8988T (cell line): Measurements from ENCODE around the gene AADAT.
"Not testable (repeated sequence)": the region's sequence is repeated elsewhere in the genome, so short reads cannot be mapped to it uniquely, and the experiment has no call there.

Experiments
- DNase-seq: peaks from one replicate; pipeline ENCODE4 v3.0.0; 2011

The AADAT gene

GRCh38 chr4:170089668-170090351 lies at the start of gene AADAT:
Gene AADAT, minus strand, starts transcription at chr4:170089956. Its CDS starts 266 bp downstream, at chr4:170089690.
- peak; percentile 77 for DNase-seq

GRCh38 chr4:170138580-170139194 lies 48.9 kb upstream of the AADAT start:
- DNase-seq, result peak; percentile 20

GRCh38 chr4:170137927-170138326 lies 48.2 kb upstream of the AADAT start:
- no peak for DNase-seq

GRCh38 chr4:170137466-170137865 lies 47.7 kb upstream of the AADAT start:
- DNase-seq, result no peak

GRCh38 chr4:170134821-170135220 lies 45.1 kb upstream of the AADAT start:
- no peak for DNase-seq

GRCh38 chr4:170128219-170128804 lies 38.6 kb upstream of the AADAT start:
- no peak for DNase-seq

GRCh38 chr4:170127758-170128157 lies 38.0 kb upstream of the AADAT start:
- DNase-seq, result no peak

GRCh38 chr4:170124406-170124805 lies 34.6 kb upstream of the AADAT start:
- DNase-seq, result no peak

GRCh38 chr4:170122252-170122651 lies 32.5 kb upstream of the AADAT start:
- no peak for DNase-seq

- DNase-seq, result no peak
Measured at GRCh38 chr4:170114636-170115035, 24.9 kb upstream of the AADAT start.

- not testable (repeated sequence) for DNase-seq
Measured at GRCh38 chr4:170114183-170114582, 24.4 kb upstream of the AADAT start.

- DNase-seq, result no peak
Measured at GRCh38 chr4:170111546-170111945, 21.8 kb upstream of the AADAT start.

GRCh38 chr4:170111085-170111484 lies 21.3 kb upstream of the AADAT start:
- DNase-seq, result no peak

- DNase-seq, result no peak
Measured at GRCh38 chr4:170110285-170110672, 20.5 kb upstream of the AADAT start.

GRCh38 chr4:170109586-170110284 lies 20.0 kb upstream of the AADAT start:
- DNase-seq, result no peak

- DNase-seq, result no peak
Measured at GRCh38 chr4:170106900-170107299, 17.1 kb upstream of the AADAT start.

- no peak for DNase-seq
Measured at GRCh38 chr4:170102426-170102825, 12.7 kb upstream of the AADAT start.

GRCh38 chr4:170098171-170098570 lies 8.4 kb upstream of the AADAT start:
- not testable (repeated sequence) for DNase-seq

- no peak for DNase-seq
Measured at GRCh38 chr4:170097681-170098080, 7.9 kb upstream of the AADAT start.

GRCh38 chr4:170093973-170094535 lies 4.3 kb upstream of the AADAT start:
- DNase-seq, result no peak

- no peak for DNase-seq
Measured at GRCh38 chr4:170091069-170091696, 1.4 kb upstream of the AADAT start.

- no peak for DNase-seq
Measured at GRCh38 chr4:170090352-170091052, 746 bp upstream of the AADAT start.
